SK-N-SH treated with all-trans-retinoic acid at 6 μM for 48 hours (cell line): ENCODE results near the gene NPB.

Experiments used
- ATAC-seq: fragments of 200-7000 bp; cut with Tn5 transposase; 3 replicates; pipeline ENCODE4 v1.9.1; 2020; ENCODE audit warnings: mild to moderate bottlenecking, moderate library complexity
- ARNTL ChIP-seq: fragments of 450-650 bp; formaldehyde crosslinking; IDR thresholded peaks from 2 replicates; pipeline ENCODE4 v1.5.0; 2020; ENCODE audit warnings: low read depth, mild to moderate bottlenecking, moderate library complexity, borderline replicate concordance
- BACH2 ChIP-seq: fragments of 250-450 bp; sonication (Bioruptor Pico); IDR thresholded peaks from 2 replicates; pipeline ENCODE4 v1.9.0; 2021; ENCODE audit warnings: mild to moderate bottlenecking, borderline replicate concordance
- CREB5 ChIP-seq: fragments of 250-450 bp; sonication (Bioruptor Pico); IDR thresholded peaks from 2 replicates; pipeline ENCODE4 v1.5.1; 2020; ENCODE audit warnings: low read depth, mild to moderate bottlenecking, moderate library complexity
- CSRNP3 ChIP-seq: fragments of 250-450 bp; sonication (Bioruptor Pico); IDR thresholded peaks from 2 replicates; pipeline ENCODE4 v1.5.1; 2021; ENCODE audit warnings: mild to moderate bottlenecking, moderate library complexity
- ESRRG ChIP-seq: fragments of 250-450 bp; sonication (Bioruptor Pico); IDR thresholded peaks from 2 replicates; pipeline ENCODE4 v1.6.1; 2021; ENCODE audit warnings: mild to moderate bottlenecking
- GLIS3 ChIP-seq: fragments of 250-450 bp; sonication (Bioruptor Pico); IDR thresholded peaks from 2 replicates; pipeline ENCODE4 v1.5.0; 2020; ENCODE audit warnings: mild to moderate bottlenecking, moderate library complexity
- OSR1 ChIP-seq: fragments of 250-450 bp; sonication (Bioruptor Pico); IDR thresholded peaks from 2 replicates; pipeline ENCODE4 v1.8.0; 2022; ENCODE audit warnings: moderate library complexity, mild to moderate bottlenecking, inconsistent platforms
- PATZ1 ChIP-seq: fragments of 250-450 bp; sonication (Bioruptor Pico); IDR thresholded peaks from 2 replicates; pipeline ENCODE4 v1.8.0; 2020; ENCODE audit warnings: mild to moderate bottlenecking, moderate library complexity, borderline replicate concordance
- POU6F1 ChIP-seq: fragments of 250-450 bp; sonication (Bioruptor Pico); IDR thresholded peaks from 2 replicates; pipeline ENCODE4 v1.8.0; 2021; ENCODE audit warnings: low read depth, mild to moderate bottlenecking, moderate library complexity, borderline replicate concordance
- PPARA ChIP-seq: fragments of 250-450 bp; sonication (Bioruptor Pico); IDR thresholded peaks from 2 replicates; pipeline ENCODE4 v1.5.0; 2020; ENCODE audit warnings: mild to moderate bottlenecking, borderline replicate concordance
- RARB ChIP-seq: fragments of 250-450 bp; sonication (Bioruptor Pico); IDR thresholded peaks from 2 replicates; pipeline ENCODE4 v1.8.0; 2021; ENCODE audit warnings: mild to moderate bottlenecking, moderate library complexity
- SNAI2 ChIP-seq: fragments of 250-450 bp; sonication (Bioruptor Pico); IDR thresholded peaks from 2 replicates; pipeline ENCODE4 v1.5.0; 2020; ENCODE audit warnings: mild to moderate bottlenecking, moderate library complexity
- TOX ChIP-seq: fragments of 250-450 bp; sonication (Bioruptor Pico); IDR thresholded peaks from 2 replicates; pipeline ENCODE4 v1.8.0; 2021; ENCODE audit warnings: mild to moderate bottlenecking, moderate library complexity, borderline replicate concordance
- ZC3H10 ChIP-seq: fragments of 250-450 bp; sonication (Bioruptor Pico); IDR thresholded peaks from 2 replicates; pipeline ENCODE4 v1.5.1; 2021; ENCODE audit warnings: mild to moderate bottlenecking, moderate library complexity
- ZNF565 ChIP-seq: fragments of 450-650 bp; formaldehyde crosslinking; conservative IDR thresholded peaks from 2 replicates; pipeline ENCODE4 v1.5.0; 2020; ENCODE audit warnings: low read depth, mild to moderate bottlenecking, moderate library complexity
- ZNF70 ChIP-seq: fragments of 450-650 bp; formaldehyde crosslinking; IDR thresholded peaks from 2 replicates; pipeline ENCODE4 v1.5.0; 2020; ENCODE audit warnings: mild to moderate bottlenecking, moderate library complexity
- TF ChIP-seq, protein P1 (sequence below): fragments of 250-450 bp; sonication (Bioruptor Pico); IDR thresholded peaks from 2 replicates; pipeline ENCODE4 v1.5.0; 2020; ENCODE audit warnings: mild to moderate bottlenecking, moderate library complexity

The NPB gene

GRCh38 chr17:81918832-81919545 is 17.0 kb downstream of the NPB start:
- no peak for TF ChIP-seq OSR1
- no peak for TF ChIP-seq ZNF565 (CRISPR knock-in tag)
- TF ChIP-seq, all 23 proteins: peak for 0
- ATAC-seq, result no peak; the same call in 2 of the 3 replicates

GRCh38 chr17:81920612-81921536 is 18.8 kb downstream of the NPB start:
- no peak for ATAC-seq
- no peak for TF ChIP-seq ESRRG (CRISPR knock-in tag)
- TF ChIP-seq, protein P1, sequence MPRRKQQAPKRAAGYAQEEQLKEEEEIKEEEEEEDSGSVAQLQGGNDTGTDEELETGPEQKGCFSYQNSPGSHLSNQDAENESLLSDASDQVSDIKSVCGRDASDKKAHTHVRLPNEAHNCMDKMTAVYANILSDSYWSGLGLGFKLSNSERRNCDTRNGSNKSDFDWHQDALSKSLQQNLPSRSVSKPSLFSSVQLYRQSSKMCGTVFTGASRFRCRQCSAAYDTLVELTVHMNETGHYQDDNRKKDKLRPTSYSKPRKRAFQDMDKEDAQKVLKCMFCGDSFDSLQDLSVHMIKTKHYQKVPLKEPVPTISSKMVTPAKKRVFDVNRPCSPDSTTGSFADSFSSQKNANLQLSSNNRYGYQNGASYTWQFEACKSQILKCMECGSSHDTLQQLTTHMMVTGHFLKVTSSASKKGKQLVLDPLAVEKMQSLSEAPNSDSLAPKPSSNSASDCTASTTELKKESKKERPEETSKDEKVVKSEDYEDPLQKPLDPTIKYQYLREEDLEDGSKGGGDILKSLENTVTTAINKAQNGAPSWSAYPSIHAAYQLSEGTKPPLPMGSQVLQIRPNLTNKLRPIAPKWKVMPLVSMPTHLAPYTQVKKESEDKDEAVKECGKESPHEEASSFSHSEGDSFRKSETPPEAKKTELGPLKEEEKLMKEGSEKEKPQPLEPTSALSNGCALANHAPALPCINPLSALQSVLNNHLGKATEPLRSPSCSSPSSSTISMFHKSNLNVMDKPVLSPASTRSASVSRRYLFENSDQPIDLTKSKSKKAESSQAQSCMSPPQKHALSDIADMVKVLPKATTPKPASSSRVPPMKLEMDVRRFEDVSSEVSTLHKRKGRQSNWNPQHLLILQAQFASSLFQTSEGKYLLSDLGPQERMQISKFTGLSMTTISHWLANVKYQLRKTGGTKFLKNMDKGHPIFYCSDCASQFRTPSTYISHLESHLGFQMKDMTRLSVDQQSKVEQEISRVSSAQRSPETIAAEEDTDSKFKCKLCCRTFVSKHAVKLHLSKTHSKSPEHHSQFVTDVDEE (CRISPR knock-in tag), result no peak
- no peak for TF ChIP-seq ZC3H10 (CRISPR knock-in tag)
- TF ChIP-seq SNAI2, result no peak
- no peak for TF ChIP-seq ZNF70 (CRISPR knock-in tag)
- TF ChIP-seq PPARA (CRISPR knock-in tag), result no peak
- TF ChIP-seq GLIS3, result no peak
- no peak for TF ChIP-seq RARB (CRISPR knock-in tag)
- TF ChIP-seq OSR1, result no peak
- TF ChIP-seq ARNTL (CRISPR knock-in tag), result no peak
- no peak for TF ChIP-seq POU6F1 (CRISPR knock-in tag)
- TF ChIP-seq CREB5 (CRISPR knock-in tag), result no peak
- TF ChIP-seq TOX (CRISPR knock-in tag), result no peak
- TF ChIP-seq CSRNP3, result no peak
- TF ChIP-seq, all 23 proteins: peak for 0

- no peak for ATAC-seq
- no peak for TF ChIP-seq CREB5 (CRISPR knock-in tag)
- TF ChIP-seq ZNF565 (CRISPR knock-in tag), result no peak
- no peak for TF ChIP-seq PATZ1 (CRISPR knock-in tag)
- no peak for TF ChIP-seq BACH2 (CRISPR knock-in tag)
- no peak for TF ChIP-seq CSRNP3
These were observed 19.5 kb downstream of the NPB start for GRCh38 chr17:81921537-81921862.
